K562 (cell line): Measurements from ENCODE around the gene NDUFB10. TPM values are rescaled to one million over a fixed set of nuclear protein-coding genes. Genes with fewer than 3 reads are reported as not detected.

Source experiments
- ARID3B ChIP-seq: fragments of 250-450 bp; sonication (Bioruptor Pico); IDR thresholded peaks from 2 replicates; pipeline ENCODE4 v1.4.0; 2020; ENCODE audit warnings: borderline replicate concordance
- BMI1 ChIP-seq: fragments of 150-350 bp; IDR thresholded peaks from 2 replicates; pipeline ENCODE4 v1.6.1; 2014; ENCODE audit warnings: low read length
- BRD4 ChIP-seq: fragments of 200-600 bp; sonication (generic); IDR thresholded peaks from 2 replicates; pipeline ENCODE4 v1.6.1; 2017; ENCODE audit warnings: inconsistent platforms
- CEBPZ ChIP-seq: fragments of 150-350 bp; IDR thresholded peaks from 2 replicates; pipeline ENCODE4 v1.6.1; 2014; ENCODE audit warnings: low read depth, mild to moderate bottlenecking, low read length, borderline replicate concordance
- CHCHD3 ChIP-seq: fragments of 250-450 bp; sonication (Bioruptor Pico); IDR thresholded peaks from 2 replicates; pipeline ENCODE4 v2.1.2; 2022; ENCODE audit warnings: mild to moderate bottlenecking
- DIDO1 ChIP-seq: fragments of 450-650 bp; IDR thresholded peaks from 2 replicates; pipeline ENCODE4 v1.6.1; 2016; ENCODE audit warnings: low read depth, missing biosample characterization, missing genetic modification characterization
- FOXJ3 ChIP-seq: sonication (generic); formaldehyde crosslinking; IDR thresholded peaks from 2 replicates; pipeline ENCODE4 v1.4.0; 2020; ENCODE audit warnings: mild to moderate bottlenecking, missing genetic modification reagents
- GTF2B ChIP-seq: IDR thresholded peaks from 2 replicates; pipeline ENCODE4 v1.6.1; 2011; ENCODE audit not compliant: insufficient read length; ENCODE audit errors: extremely low read depth
- HDAC2 ChIP-seq: fragments of 450-650 bp; IDR thresholded peaks from 2 replicates; pipeline ENCODE4 v1.6.1; 2016; ENCODE audit warnings: mild to moderate bottlenecking
- IRF1 ChIP-seq: sonication (generic); formaldehyde crosslinking; IDR thresholded peaks from 2 replicates; pipeline ENCODE4 v1.8.0; 2022; ENCODE audit warnings: missing genetic modification reagents, mild to moderate bottlenecking, borderline replicate concordance
- NFIC ChIP-seq: fragments of 450-650 bp; IDR thresholded peaks from 2 replicates; pipeline ENCODE4 v1.6.1; 2017; ENCODE audit warnings: mild to moderate bottlenecking, inconsistent platforms
- NR2C1 ChIP-seq, 2 experiments: fragments of 450-650 bp; IDR thresholded peaks; 2 replicates each; pipeline ENCODE4 v1.6.1; 2017; ENCODE audit warnings: mild to moderate bottlenecking in 2 of 2, antibody characterized with exemption in 1 of 2, inconsistent platforms in 1 of 2, missing compliant biosample characterization in 1 of 2, missing genetic modification characterization in 1 of 2
- NR3C1 ChIP-seq: sonication (generic); formaldehyde crosslinking; IDR thresholded peaks from 2 replicates; pipeline ENCODE4 v1.8.1; 2022; ENCODE audit warnings: missing genetic modification reagents
- PHF8 ChIP-seq: fragments of 200-600 bp; sonication (generic); IDR thresholded peaks from 2 replicates; pipeline ENCODE4 v1.6.1; 2012; ENCODE audit warnings: mixed run types, mild to moderate bottlenecking, inconsistent platforms, low read length, moderate library complexity, borderline replicate concordance
- SREBF2 ChIP-seq: sonication (generic); formaldehyde crosslinking; IDR thresholded peaks from 2 replicates; pipeline ENCODE4 v1.4.0; 2020; ENCODE audit warnings: mild to moderate bottlenecking, missing genetic modification reagents
- SUPT5H ChIP-seq: fragments of 450-650 bp; IDR thresholded peaks from 2 replicates; pipeline ENCODE4 v1.6.1; 2016
- THRA ChIP-seq: fragments of 450-650 bp; IDR thresholded peaks from 2 replicates; pipeline ENCODE4 v1.6.1; 2017; ENCODE audit warnings: mild to moderate bottlenecking, moderate library complexity
- ZBTB17 ChIP-seq: fragments of 450-650 bp; formaldehyde crosslinking; IDR thresholded peaks from 2 replicates; pipeline ENCODE4 v1.4.0; 2020; ENCODE audit warnings: mild to moderate bottlenecking
- ZNF384 ChIP-seq: IDR thresholded peaks from 2 replicates; pipeline ENCODE4 v1.6.1; 2012; ENCODE audit warnings: low read depth, low read length, improper control_type of control experiment
- ZNF586 ChIP-seq: fragments of 450-650 bp; formaldehyde crosslinking; conservative IDR thresholded peaks from 2 replicates; pipeline ENCODE4 v1.4.0; 2020; ENCODE audit warnings: mild to moderate bottlenecking, moderate library complexity
- ZNF696 ChIP-seq: fragments of 250-450 bp; sonication (Bioruptor Pico); conservative IDR thresholded peaks from 2 replicates; pipeline ENCODE4 v1.4.0; 2020; ENCODE audit warnings: mild to moderate bottlenecking, moderate library complexity
- polyA plus RNA-seq, 8 experiments: library from polyadenylated mRNA; depleted of rRNA in 4 of 8; stranded (reverse) in 5 of 8; unstranded in 3 of 8; fragments of >200 nt; fragmentation: Nextera tagmentation in 2 of 8; fragmentation: Illumina TruSeq in 1 of 8; extraction: Ambion mirVana in 2 of 8; extraction: Trizol in 1 of 8; gene quantifications; 2 replicates each; pipeline versions ENCODE4 v1.2.1 to v1.2.3, GENCODE V29; 2011 to 2014; ENCODE audit warnings: inconsistent platforms in 1 of 8, missing spikeins in 1 of 8
- total RNA-seq, 7 experiments: library from RNA; depleted of rRNA in 6 of 7; stranded (reverse); fragments of >200 nt in 6 of 7; fragmentation: Illumina TruSeq in 2 of 7; extraction: Trizol in 2 of 7; gene quantifications; 2 replicates each; pipeline versions ENCODE4 v1.2.1 to v1.2.3, GENCODE V29; 2011 to 2021; ENCODE audit warnings: low replicate concordance in 1 of 7

The NDUFB10 gene
- total and polyA plus RNA-seq, 9 of the 15 experiments (the other 6 are each of a cell fraction or from before 2014, with no cell fraction given), result 69.3 to 527 (median 161) TPM

GRCh38 chr16:1991948-1992703 is 32.8 kb downstream of the NDUFB10 start (continued):
- TF ChIP-seq FOXJ3 (no peak), ZNF696 (no peak), ZNF384 (no peak), ZBTB17 (CRISPR knock-in tag) (peak; percentile 51; the same call in 1 of the 2 replicates), DIDO1 (no peak), ARID3B (CRISPR knock-in tag) (no peak), IRF1 (no peak), HDAC2 (no peak), BMI1 (no peak), NFIC (0 out of 2 replicates have a peak, but pooled peaks have one; percentile 8), NR2C1 (IDR thresholded peaks at IDR 0.05) (no peak), NR2C1 (tag; IDR thresholded peaks at IDR 0.05) (no peak), BRD4 (no peak), CHCHD3 (CRISPR knock-in tag) (no peak), PHF8 (peak; percentile 81; the same call in 1 of the 2 replicates), SUPT5H (peak; percentile 63), THRA (no peak), NR3C1 (CRISPR knock-in tag) (peak; percentile 77), CEBPZ (no peak), ZNF586 (CRISPR knock-in tag) (no peak), GTF2B (no peak), SREBF2 (CRISPR knock-in tag) (no peak)
